ENCODE measurements around the gene PARP3.

- TF ChIP-seq CTCF (IDR thresholded peaks at IDR 0.05 in 4 of 5, conservative IDR thresholded peaks at IDR 0.05 in 1 of 5): no peak
- no peak for TF ChIP-seq POLR2A (IDR thresholded peaks at IDR 0.05)
These were observed 47.2 kb upstream of the PARP3 start for GRCh38 chr3:51894939-51895338.

Measured in gastrocnemius medialis (tissue), 4 donors.